HFFc6 (cell line): Measurements from ENCODE around the gene STX16. TPM values are rescaled to one million over a fixed set of nuclear protein-coding genes. Genes with fewer than 3 reads are reported as not detected.

Experiments used
- DNase-seq: peaks from one replicate; pipeline ENCODE4 v3.0.0-alpha.2; 2018
- H3K27ac Mint-ChIP-seq: 2 replicates; pipeline ENCODE4 v1.8.0; 2020; ENCODE audit warnings: mild to moderate bottlenecking, mixed read lengths
- H3K27me3 Mint-ChIP-seq: 2 replicates; pipeline ENCODE4 v1.8.0; 2021; ENCODE audit warnings: mild to moderate bottlenecking, moderate library complexity, mixed read lengths; ENCODE audit not compliant: insufficient read depth
- H3K36me3 Mint-ChIP-seq: 2 replicates; pipeline ENCODE4 v1.8.0; 2021; ENCODE audit warnings: low read depth, mixed read lengths
- H3K4me1 Mint-ChIP-seq: 2 replicates; pipeline ENCODE4 v1.8.0; 2020; ENCODE audit warnings: low read depth, mixed read lengths
- H3K4me3 Mint-ChIP-seq: 2 replicates; pipeline ENCODE4 v1.8.0; 2020; ENCODE audit warnings: mild to moderate bottlenecking, moderate library complexity, mixed read lengths
- H3K9me3 Mint-ChIP-seq: 2 replicates; pipeline ENCODE4 v1.8.0; 2020; ENCODE audit warnings: mild to moderate bottlenecking, mixed read lengths
- CTCF ChIP-seq: fragments of 200-600 bp; sonication (generic); IDR thresholded peaks from 2 replicates; pipeline ENCODE4 v1.5.0; 2021; ENCODE audit warnings: antibody characterized with exemption, mild to moderate bottlenecking
- total RNA-seq, 6 experiments: library from RNA; stranded (reverse); fragmentation: NEBNext Ultra II Directional; extraction: Animal tissue kit (Norgen Biotek cat#: 25700); gene quantifications; 2 replicates in 1 of 6; 3 replicates in 5 of 6; pipeline ENCODE4 v1.2.3, GENCODE V29; 2021

Gene STX16
- total RNA-seq, 6 experiments from 2014 or later = 44.4 to 51.8 (median 48.3) TPM

- Mint-ChIP-seq H3K4me1 (peaks cover 33% of the 10 kb centered on the region), H3K4me3 (no peak overlapping the region), H3K36me3 (peaks cover 11% of the 10 kb centered on the region), H3K27me3 (peaks cover 3% of the 10 kb centered on the region; the same call in 1 of the 2 replicates), H3K27ac (peak overlapping the region; percentile 9; the same call in 1 of the 2 replicates), H3K9me3 (no peaks in the 10 kb centered on the region; the same call in 1 of the 2 replicates)
- TF ChIP-seq CTCF = no peak
- no peak for DNase-seq
Measured at GRCh38 chr20:58624687-58625086, 26.4 kb upstream of the STX16 start.

GRCh38 chr20:58625585-58625984 is 25.5 kb upstream of the STX16 start:
- Mint-ChIP-seq H3K36me3 (peaks cover 11% of the 10 kb centered on the region), H3K27ac (0 out of 2 replicates have a peak overlapping the region, but pooled peaks have one; percentile 6), H3K4me3 (no peak overlapping the region), H3K4me1 (peaks cover 42% of the 10 kb centered on the region), H3K27me3 (peaks cover 2% of the 10 kb centered on the region; the same call in 1 of the 2 replicates), H3K9me3 (no peaks in the 10 kb centered on the region; the same call in 1 of the 2 replicates)
- TF ChIP-seq CTCF = no peak
- DNase-seq = no peak

DNA sequence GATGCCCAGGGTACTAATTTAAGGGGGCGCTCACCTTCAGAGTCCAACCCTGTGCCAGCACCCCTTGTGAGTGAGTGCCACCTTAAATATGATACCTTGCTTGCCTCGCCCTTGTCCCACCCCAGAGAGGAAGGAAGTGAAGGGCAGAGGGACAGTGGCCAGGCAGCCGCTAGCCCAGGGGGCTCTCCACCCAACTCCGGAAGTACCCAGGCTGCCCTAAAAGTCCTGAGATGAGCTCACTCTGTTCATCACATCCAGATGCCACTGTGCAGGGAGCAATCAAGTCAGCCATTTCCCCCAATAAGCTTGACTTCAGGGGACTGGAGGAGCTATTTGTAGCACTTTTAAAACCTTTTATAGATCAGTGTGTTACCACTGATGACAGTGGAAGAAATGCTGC is 25.0 kb upstream of the STX16 start:
- 0 out of 2 replicates have a peak overlapping the region, but pooled peaks have one; percentile 6 for H3K27ac Mint-ChIP-seq
- no peak for DNase-seq
- no peak for TF ChIP-seq CTCF
- no peak overlapping the region for H3K4me3 Mint-ChIP-seq
- H3K27me3 Mint-ChIP-seq = peaks cover 2% of the 10 kb centered on the region; the same call in 1 of the 2 replicates
- H3K9me3 Mint-ChIP-seq = no peaks in the 10 kb centered on the region; the same call in 1 of the 2 replicates
- peaks cover 8% of the 10 kb centered on the region for H3K36me3 Mint-ChIP-seq
- peaks cover 47% of the 10 kb centered on the region for H3K4me1 Mint-ChIP-seq

- H3K27me3 Mint-ChIP-seq = peaks cover 2% of the 10 kb centered on the region; the same call in 1 of the 2 replicates
- H3K36me3 Mint-ChIP-seq = peaks cover 7% of the 10 kb centered on the region
- no peak for DNase-seq
- no peak for TF ChIP-seq CTCF
- no peaks in the 10 kb centered on the region; the same call in 1 of the 2 replicates for H3K9me3 Mint-ChIP-seq
- no peak overlapping the region for H3K4me3 Mint-ChIP-seq
- H3K4me1 Mint-ChIP-seq = peaks cover 47% of the 10 kb centered on the region
- no peak overlapping the region for H3K27ac Mint-ChIP-seq
Measured at GRCh38 chr20:58627212-58628072, 23.6 kb upstream of the STX16 start.

GRCh38 chr20:58628491-58629214 is 22.4 kb upstream of the STX16 start:
- DNase-seq = no peak

More at GRCh38 chr20:58628491-58629214, 22.4 kb upstream of the STX16 start:
- Mint-ChIP-seq H3K27me3 (peaks cover 2% of the 10 kb centered on the region; the same call in 1 of the 2 replicates), H3K4me3 (no peak overlapping the region), H3K36me3 (peaks cover 7% of the 10 kb centered on the region), H3K4me1 (peaks cover 47% of the 10 kb centered on the region), H3K27ac (no peak overlapping the region), H3K9me3 (no peaks in the 10 kb centered on the region; the same call in 1 of the 2 replicates)
- peak; percentile 31 for TF ChIP-seq CTCF
